Glutamatergic neuron (in vitro differentiated cells): ENCODE data around the gene SLIT1. TPM values are rescaled to one million over a fixed set of nuclear protein-coding genes. Genes with fewer than 3 reads are reported as not detected.
"Not testable (repeated sequence)": the region's sequence is repeated elsewhere in the genome, so short reads cannot be mapped to it uniquely, and the experiment has no call there.

Source experiments
- DNase-seq: peaks from one replicate; pipeline ENCODE4 v3.0.0; 2022
- H3K27ac Mint-ChIP-seq: one replicate; pipeline ENCODE4 v1.8.0; 2020; ENCODE audit warnings: mild to moderate bottlenecking, mixed read lengths, inconsistent platforms; ENCODE audit not compliant: unreplicated experiment
- H3K27me3 Mint-ChIP-seq: one replicate; pipeline ENCODE4 v1.8.0; 2020; ENCODE audit warnings: mild to moderate bottlenecking, moderate library complexity, mixed read lengths, inconsistent platforms; ENCODE audit not compliant: unreplicated experiment
- H3K36me3 Mint-ChIP-seq: one replicate; pipeline ENCODE4 v1.8.0; 2020; ENCODE audit warnings: mild to moderate bottlenecking, mixed read lengths, inconsistent platforms; ENCODE audit not compliant: unreplicated experiment
- H3K4me1 Mint-ChIP-seq: one replicate; pipeline ENCODE4 v1.8.0; 2020; ENCODE audit warnings: mild to moderate bottlenecking, low read depth, mixed read lengths, inconsistent platforms; ENCODE audit not compliant: unreplicated experiment
- H3K4me3 Mint-ChIP-seq: one replicate; pipeline ENCODE4 v1.8.0; 2020; ENCODE audit warnings: mild to moderate bottlenecking, mixed read lengths, inconsistent platforms; ENCODE audit not compliant: unreplicated experiment
- H3K9me3 Mint-ChIP-seq: one replicate; pipeline ENCODE4 v1.8.0; 2020; ENCODE audit warnings: mild to moderate bottlenecking, moderate library complexity, mixed read lengths, inconsistent platforms; ENCODE audit not compliant: unreplicated experiment
- total RNA-seq: library from RNA; stranded (reverse); fragmentation: NEBNext Ultra II Directional; extraction: Animal tissue kit (Norgen Biotek cat#: 25700); gene quantifications from one replicate; pipeline ENCODE4 v1.2.1, GENCODE V29; 2021; ENCODE audit not compliant: unreplicated experiment
- TF ChIP-seq, protein P1 (sequence below): fragments of 200-600 bp; sonication (generic); IDR thresholded peaks from one replicate; pipeline ENCODE4 v1.5.0; 2021; ENCODE audit not compliant: partially characterized antibody, unreplicated experiment

Gene SLIT1
- total RNA-seq, 1 donor from 2014 or later = 11.3 TPM

DNA sequence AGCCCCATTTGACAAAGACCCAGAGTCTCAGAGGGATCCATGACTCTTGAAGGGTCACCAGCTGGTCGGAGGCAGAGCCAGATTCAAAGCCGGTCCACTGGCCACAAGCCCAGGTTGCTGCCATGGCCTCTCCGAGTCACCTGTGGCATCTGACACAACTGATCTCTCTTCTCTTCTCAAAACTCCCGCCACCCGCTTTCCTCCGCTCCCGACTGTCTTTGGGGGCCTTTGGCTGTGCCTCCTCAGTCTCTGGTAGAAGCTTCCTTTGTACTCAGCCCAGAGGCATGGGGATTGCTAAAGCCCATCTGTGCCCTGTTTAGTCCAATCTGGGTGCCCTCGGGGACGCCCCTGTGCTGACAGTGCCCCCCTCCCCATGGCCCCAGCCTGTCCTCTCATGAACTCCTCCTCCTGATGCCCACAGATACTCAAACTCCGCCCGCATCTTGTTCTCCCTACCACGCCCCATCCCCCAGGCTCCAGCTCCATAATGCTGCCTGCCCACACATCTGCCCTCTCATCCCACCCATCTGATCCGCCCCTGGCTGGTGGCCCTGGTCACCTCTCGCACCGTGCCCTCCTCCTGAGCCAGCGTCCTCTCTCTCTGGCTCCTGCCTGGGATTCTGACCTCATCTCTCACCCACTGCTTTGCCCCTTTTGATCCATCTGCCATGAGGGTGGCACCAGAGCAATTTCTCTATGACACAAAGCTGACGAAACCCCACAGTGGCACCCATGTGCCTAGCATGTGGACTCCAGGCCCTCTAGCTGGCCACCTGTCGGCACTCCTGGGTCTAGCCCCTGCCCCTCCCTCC lies 150.6 kb downstream of the SLIT1 start:
- H3K9me3 Mint-ChIP-seq = peaks cover 3% of the 10 kb centered on the region
- no peak overlapping the region for H3K4me3 Mint-ChIP-seq
- H3K4me1 Mint-ChIP-seq = peaks cover 5% of the 10 kb centered on the region
- TF ChIP-seq, protein P1, sequence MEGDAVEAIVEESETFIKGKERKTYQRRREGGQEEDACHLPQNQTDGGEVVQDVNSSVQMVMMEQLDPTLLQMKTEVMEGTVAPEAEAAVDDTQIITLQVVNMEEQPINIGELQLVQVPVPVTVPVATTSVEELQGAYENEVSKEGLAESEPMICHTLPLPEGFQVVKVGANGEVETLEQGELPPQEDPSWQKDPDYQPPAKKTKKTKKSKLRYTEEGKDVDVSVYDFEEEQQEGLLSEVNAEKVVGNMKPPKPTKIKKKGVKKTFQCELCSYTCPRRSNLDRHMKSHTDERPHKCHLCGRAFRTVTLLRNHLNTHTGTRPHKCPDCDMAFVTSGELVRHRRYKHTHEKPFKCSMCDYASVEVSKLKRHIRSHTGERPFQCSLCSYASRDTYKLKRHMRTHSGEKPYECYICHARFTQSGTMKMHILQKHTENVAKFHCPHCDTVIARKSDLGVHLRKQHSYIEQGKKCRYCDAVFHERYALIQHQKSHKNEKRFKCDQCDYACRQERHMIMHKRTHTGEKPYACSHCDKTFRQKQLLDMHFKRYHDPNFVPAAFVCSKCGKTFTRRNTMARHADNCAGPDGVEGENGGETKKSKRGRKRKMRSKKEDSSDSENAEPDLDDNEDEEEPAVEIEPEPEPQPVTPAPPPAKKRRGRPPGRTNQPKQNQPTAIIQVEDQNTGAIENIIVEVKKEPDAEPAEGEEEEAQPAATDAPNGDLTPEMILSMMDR = no peak
- H3K36me3 Mint-ChIP-seq = no peaks in the 10 kb centered on the region
- H3K27me3 Mint-ChIP-seq = peaks cover 8% of the 10 kb centered on the region
- no peak overlapping the region for H3K27ac Mint-ChIP-seq
- DNase-seq = no peak

DNA sequence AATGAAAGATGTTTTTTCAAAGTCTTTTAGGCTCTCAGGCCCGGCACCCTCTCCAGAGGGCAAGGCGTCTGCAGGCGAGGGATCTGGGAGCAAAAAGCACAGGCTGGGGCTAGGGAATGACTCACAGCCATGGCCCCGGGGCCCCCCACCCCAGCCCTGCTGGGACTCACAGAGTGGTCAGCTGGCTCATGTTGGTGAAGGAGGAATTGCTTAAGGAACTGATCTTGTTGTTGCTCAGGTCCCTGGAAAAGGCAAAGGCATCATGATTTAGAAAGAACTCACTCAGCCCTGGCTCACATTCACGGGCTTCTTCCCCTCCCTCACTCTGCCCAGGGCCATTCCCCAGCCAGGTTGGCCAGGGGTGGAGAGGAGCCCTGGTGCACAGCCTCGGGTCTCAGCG lies 151.5 kb downstream of the SLIT1 start:
- TF ChIP-seq, protein P1 = no peak
- H3K9me3 Mint-ChIP-seq = peaks cover 3% of the 10 kb centered on the region
- peaks cover 5% of the 10 kb centered on the region for H3K4me1 Mint-ChIP-seq
- peaks cover 8% of the 10 kb centered on the region for H3K27me3 Mint-ChIP-seq
- no peak overlapping the region for H3K27ac Mint-ChIP-seq
- H3K4me3 Mint-ChIP-seq = no peak overlapping the region
- DNase-seq = no peak
- H3K36me3 Mint-ChIP-seq = no peaks in the 10 kb centered on the region

DNA sequence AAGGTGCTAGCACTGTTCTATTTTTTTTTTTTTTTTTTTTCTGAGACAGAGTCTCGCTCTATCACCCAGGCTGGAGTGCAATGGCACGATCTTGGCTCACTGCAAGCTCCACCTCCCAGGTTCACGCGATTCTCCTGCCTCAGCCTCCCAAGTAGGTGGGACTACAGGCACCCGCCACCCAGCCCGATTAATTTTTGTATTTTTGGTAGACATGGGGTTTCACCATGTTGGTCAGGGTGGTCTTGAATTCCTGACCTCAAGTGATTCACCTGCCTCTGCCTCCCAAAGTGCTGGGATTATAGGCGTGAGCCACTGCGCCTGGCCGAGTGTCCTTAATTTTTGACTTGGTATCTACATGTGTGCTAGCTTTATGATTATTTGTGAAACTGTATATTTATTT lies 151.9 kb downstream of the SLIT1 start:
- not testable (repeated sequence) for H3K9me3 Mint-ChIP-seq, H3K4me3 Mint-ChIP-seq, H3K27ac Mint-ChIP-seq, H3K36me3 Mint-ChIP-seq, H3K27me3 Mint-ChIP-seq, DNase-seq, H3K4me1 Mint-ChIP-seq

DNA sequence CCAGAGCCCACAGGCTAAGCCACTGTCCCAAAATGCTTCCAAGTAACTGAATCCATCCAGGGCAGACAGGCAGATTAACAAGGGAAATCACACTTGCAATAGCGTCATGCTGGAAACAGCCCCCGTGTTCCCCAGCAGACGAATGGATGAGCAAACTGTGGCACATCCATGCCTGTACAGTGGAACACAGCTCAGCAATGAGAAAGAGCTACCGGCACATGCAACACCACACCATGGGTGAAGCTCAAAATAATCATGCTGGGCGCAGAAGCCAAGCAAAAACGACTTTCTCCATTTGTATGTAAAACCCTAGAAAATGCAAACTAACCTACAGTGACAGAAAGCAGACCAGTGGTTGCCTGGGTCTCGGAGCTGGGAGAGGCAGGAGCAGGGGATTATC lies 153.1 kb downstream of the SLIT1 start:
- Mint-ChIP-seq H3K4me3 (no peak overlapping the region), H3K27me3 (peaks cover 4% of the 10 kb centered on the region), H3K4me1 (peaks cover 5% of the 10 kb centered on the region), H3K36me3 (no peaks in the 10 kb centered on the region), H3K9me3 (peaks cover 3% of the 10 kb centered on the region), H3K27ac (no peak overlapping the region)
- no peak for DNase-seq
- TF ChIP-seq, protein P1 = no peak

DNA sequence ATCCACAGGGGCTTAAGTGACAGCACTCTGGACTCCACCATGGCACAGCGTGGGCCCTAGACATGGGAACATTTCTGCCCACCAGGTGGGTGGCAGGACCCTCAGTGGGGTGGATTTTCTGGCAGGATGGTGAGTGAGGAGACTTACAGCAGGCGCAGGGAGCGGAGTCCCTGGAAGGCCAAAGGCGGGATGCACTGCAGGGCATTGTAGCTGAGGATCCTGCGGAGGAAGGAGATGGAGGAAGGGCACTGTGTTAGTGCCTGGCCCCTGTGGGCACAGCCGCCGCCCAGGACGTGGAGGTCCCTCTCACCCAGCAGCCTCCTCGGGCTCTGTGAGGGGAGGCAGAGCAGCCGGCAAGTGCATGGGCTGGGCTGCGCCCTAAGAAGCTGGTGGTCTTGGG lies 154.3 kb downstream of the SLIT1 start:
- Mint-ChIP-seq H3K4me1 (peaks cover 5% of the 10 kb centered on the region), H3K27me3 (peaks cover 4% of the 10 kb centered on the region), H3K27ac (no peak overlapping the region), H3K9me3 (no peaks in the 10 kb centered on the region), H3K4me3 (no peak overlapping the region), H3K36me3 (no peaks in the 10 kb centered on the region)
- TF ChIP-seq, protein P1 = no peak
- DNase-seq = no peak
